OCI-M2 (cell line): ENCODE results near the gene DCAF6.

Source experiments
- DNase-seq: peaks from one replicate; lab custom pipeline; 2025; ENCODE audit not compliant: unreplicated experiment; lab: John Stamatoyannopoulos, UW

Gene DCAF6

GRCh38 chr1:168099337-168099801 lies 162.9 kb downstream of the DCAF6 start:
- no peak for DNase-seq

- DNase-seq = no peak
These were observed 164.0 kb downstream of the DCAF6 start for GRCh38 chr1:168100315-168101002.

GRCh38 chr1:168101336-168101735 lies 164.9 kb downstream of the DCAF6 start:
- no peak for DNase-seq

- DNase-seq = no peak
These were observed 166.0 kb downstream of the DCAF6 start for GRCh38 chr1:168102487-168102886.

- no peak for DNase-seq
These were observed 168.1 kb downstream of the DCAF6 start for GRCh38 chr1:168104535-168104934.

GRCh38 chr1:168105846-168106245 lies 169.4 kb downstream of the DCAF6 start:
- no peak for DNase-seq

GRCh38 chr1:168106274-168106673 lies 169.8 kb downstream of the DCAF6 start:
- DNase-seq = no peak

GRCh38 chr1:168110896-168111545 lies 174.5 kb downstream of the DCAF6 start:
- DNase-seq = no peak

- DNase-seq = no peak
These were observed 176.3 kb downstream of the DCAF6 start for GRCh38 chr1:168112673-168113305.

- no peak for DNase-seq
These were observed 178.4 kb downstream of the DCAF6 start for GRCh38 chr1:168114845-168115244.

GRCh38 chr1:168116327-168116799 lies 179.9 kb downstream of the DCAF6 start:
- no peak for DNase-seq

GRCh38 chr1:168119750-168120149 lies 183.3 kb downstream of the DCAF6 start:
- no peak for DNase-seq

- no peak for DNase-seq
These were observed 185.0 kb downstream of the DCAF6 start for GRCh38 chr1:168121401-168122011.

GRCh38 chr1:168125051-168125450 lies 188.6 kb downstream of the DCAF6 start:
- no peak for DNase-seq
